ENCODE data around the gene HIVEP3.

DNA sequence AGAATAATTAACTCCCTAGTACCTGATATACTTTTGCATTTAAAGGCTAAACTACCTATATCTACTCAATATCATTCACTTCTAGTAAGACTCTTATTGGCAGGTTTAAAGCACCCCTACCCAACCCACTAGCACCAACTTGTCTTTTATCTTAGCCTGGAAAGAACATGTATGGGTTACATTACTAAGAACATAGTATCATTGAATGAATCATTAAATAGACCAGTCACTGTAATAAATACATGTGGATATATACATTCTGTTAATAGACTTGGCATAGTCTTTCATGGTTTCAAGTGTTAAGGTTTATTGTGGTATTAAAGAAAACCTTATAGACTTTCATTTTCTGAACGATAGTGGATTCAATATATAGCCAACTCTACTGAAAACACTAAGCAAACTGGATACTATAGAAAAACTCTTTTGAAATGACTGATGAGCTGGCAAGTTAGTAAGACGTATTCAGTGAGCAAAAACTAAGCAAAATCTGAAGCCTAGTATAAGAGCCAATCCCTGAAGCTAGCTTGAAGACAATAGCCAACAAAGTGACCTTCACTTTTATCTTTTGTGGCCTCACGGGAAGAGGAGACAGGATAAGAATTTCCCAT lies 10.3 kb downstream of the HIVEP3 start:
- TF ChIP-seq, protein P1, sequence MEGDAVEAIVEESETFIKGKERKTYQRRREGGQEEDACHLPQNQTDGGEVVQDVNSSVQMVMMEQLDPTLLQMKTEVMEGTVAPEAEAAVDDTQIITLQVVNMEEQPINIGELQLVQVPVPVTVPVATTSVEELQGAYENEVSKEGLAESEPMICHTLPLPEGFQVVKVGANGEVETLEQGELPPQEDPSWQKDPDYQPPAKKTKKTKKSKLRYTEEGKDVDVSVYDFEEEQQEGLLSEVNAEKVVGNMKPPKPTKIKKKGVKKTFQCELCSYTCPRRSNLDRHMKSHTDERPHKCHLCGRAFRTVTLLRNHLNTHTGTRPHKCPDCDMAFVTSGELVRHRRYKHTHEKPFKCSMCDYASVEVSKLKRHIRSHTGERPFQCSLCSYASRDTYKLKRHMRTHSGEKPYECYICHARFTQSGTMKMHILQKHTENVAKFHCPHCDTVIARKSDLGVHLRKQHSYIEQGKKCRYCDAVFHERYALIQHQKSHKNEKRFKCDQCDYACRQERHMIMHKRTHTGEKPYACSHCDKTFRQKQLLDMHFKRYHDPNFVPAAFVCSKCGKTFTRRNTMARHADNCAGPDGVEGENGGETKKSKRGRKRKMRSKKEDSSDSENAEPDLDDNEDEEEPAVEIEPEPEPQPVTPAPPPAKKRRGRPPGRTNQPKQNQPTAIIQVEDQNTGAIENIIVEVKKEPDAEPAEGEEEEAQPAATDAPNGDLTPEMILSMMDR (IDR thresholded peaks at IDR 0.05): no peak
- no peak for TF ChIP-seq POLR2A (IDR thresholded peaks at IDR 0.05)

Data from lower leg skin (tissue), 3 donors.